HuH-7 (cell line): ENCODE results near the gene IAPP.
"Not testable (repeated sequence)": the region's sequence is repeated elsewhere in the genome, so short reads cannot be mapped to it uniquely, and the experiment has no call there.

ENCODE experiments used
- DNase-seq: peaks from one replicate; pipeline ENCODE4 v3.0.0; 2011; ENCODE audit warnings: low spot score

The IAPP gene

DNA sequence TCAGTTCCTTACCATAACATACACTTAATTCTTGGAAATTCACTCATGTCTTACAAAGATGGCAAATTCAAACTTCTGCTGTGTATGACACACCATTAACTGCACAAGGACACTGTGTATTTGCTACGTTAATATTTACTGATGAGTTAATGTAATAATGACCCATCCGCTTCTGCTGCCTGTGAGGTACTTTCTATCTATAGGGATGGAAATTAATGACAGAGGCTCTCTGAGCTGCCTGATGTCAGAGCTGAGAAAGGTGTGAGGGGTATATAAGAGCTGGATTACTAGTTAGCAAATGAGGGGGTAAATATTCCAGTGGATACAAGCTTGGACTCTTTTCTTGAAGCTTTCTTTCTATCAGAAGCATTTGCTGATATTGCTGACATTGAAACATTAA lies at the start of gene IAPP:
Gene IAPP, plus strand, starts transcription at position 301 of the 400 bp plus-strand sequence. CDS start 450 bp downstream, outside the sequence.
- DNase-seq: no peak

DNA sequence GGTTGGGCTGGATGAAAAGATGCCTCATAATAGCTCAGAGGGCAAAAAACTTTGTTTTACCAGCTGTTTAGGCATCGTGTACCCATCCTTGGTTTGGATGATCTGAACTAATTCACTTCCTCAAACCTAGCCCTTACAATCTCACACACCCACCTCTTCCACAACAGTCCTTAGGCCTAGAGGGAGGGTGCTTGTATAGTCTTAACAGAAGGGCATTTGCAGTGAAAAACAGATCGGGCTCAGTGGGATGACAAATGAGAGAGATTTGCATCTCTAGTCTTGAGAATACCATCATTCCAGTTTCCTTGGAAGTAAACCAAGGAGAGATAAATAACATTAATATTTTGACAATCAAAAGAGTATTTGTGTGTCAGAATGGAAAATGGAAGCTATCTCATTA lies 49.0 kb upstream of the IAPP start:
- no peak for DNase-seq

DNA sequence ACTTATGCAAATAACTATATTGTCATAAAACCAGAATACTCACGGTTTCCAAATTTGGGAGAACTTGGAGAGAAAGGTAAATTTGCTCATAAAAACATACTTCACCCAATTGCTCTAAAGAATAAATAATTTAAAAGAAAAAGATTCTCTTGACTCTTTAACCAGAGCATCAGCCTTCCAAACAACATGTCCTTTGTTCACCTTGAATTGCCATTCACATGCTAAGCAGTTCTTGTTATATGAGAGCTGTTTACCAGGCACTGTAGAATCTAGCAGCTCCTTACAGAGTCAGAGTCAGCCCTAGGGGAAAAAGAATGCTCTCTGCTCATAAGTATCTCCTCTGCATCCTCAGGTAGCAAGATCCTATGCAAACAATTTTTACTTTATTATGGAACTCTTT lies 48.2 kb upstream of the IAPP start:
- no peak for DNase-seq

DNA sequence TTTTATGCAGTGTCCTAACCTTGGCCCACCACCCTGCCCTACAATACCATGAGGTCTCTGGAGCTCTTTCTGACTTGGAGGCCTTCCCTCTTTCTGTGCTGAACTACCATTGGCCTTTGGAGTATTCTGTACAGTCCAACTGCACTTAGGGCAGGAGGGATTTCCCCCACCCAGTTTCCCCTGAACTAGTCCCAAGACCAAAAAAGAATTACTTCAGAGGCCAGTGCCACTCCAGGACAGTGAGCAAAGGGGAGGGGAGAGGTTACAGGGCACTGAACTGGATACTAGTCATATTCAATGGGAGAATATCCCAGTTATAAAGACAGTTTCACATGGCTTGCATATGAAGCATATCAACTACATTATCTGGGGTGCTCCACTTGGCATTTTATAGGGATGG lies 44.1 kb upstream of the IAPP start:
- DNase-seq: no peak

DNA sequence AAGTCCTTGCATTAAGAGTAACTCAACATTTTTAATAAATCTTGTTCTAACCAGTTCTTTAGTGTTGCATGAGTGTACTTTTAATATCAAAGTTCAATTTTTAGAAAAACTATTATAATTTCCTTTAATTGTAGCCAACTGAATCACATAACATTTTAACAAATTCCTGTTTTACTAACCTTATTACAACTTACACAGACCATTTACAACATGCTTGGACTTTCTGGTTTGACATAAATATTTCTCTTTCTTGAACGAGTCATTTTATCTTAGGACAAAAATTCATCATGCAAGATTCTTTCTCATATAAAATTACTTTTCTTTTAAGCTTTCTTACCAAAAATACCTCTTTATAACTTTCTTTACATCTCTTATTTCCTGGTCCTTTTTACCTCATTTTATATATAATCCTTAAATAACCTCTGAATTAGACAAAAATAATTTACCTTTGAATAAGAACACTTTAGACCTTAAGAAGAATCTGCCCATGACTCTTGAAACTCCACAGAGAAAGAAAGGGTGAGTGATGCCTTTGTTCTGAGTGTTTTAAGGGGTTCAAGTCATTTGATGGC lies 41.9 kb upstream of the IAPP start:
- no peak for DNase-seq

DNA sequence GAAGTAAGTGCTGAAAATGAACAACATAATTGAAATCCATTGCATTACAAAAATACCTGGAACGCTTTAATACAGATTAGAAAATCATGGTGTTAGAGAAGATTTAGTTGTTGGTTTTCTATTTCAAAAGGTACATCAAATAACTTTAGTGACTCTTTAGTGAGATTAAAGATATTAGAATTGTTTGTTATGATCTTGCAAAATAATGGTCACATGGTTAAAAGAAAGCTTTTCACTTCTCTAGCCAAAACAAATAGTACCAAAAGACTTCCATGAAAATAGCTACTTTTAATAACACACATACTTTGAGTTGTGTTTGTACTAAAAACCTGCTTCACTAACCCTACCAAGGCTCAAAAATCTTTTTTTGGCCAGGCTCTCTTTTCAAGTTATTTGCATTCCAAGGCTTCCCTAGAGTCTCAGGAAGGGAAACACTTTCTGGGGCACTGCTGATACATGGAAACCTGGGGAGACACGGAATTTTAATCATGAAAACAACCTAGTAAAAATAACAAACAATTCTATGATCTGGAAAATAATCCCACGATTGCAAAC lies 37.9 kb upstream of the IAPP start, which contains the start of gene SLCO1A2:
Gene SLCO1A2, minus strand, starts transcription at position 147 of the 555 bp plus-strand sequence. CDS start 270 bp downstream, outside the sequence.
- DNase-seq: no peak

DNA sequence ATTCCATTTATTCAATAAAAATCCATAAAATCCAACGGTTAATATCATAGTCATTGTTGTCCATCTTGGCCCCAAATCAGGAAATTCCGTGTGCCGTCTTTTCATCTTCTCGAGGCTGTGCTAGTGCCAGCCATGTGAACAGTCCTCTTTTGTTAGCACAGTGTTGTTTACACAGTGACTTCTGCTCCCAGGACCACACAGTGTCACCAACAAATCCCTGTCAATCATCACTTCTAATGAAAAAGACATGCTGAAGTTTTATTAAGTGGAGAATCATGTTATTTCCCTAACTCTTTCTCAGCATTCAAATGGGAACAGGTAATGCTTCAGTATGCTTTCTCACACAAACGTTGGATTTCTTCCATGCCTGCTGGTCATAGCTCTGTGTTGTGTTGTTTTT lies 36.0 kb upstream of the IAPP start:
- DNase-seq: no peak

DNA sequence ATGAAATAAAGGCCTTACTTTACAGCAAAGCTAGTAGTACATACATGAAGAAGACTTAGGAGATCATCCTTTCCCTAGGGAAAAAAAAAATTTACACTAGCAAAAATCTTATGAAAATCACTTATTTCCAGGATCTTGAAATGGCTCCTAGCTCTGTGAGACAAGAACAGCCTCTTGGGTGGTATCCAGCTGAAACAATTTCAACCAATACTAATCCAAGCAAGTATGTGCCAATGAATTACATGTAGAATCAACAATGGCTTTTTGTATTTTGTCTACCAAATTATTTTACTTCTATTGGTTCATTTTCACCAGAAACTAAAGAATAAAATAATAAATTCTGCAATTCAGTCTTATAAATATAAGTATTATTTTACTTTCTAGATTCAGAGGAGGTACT lies 35.2 kb upstream of the IAPP start:
- DNase-seq: no peak

DNA sequence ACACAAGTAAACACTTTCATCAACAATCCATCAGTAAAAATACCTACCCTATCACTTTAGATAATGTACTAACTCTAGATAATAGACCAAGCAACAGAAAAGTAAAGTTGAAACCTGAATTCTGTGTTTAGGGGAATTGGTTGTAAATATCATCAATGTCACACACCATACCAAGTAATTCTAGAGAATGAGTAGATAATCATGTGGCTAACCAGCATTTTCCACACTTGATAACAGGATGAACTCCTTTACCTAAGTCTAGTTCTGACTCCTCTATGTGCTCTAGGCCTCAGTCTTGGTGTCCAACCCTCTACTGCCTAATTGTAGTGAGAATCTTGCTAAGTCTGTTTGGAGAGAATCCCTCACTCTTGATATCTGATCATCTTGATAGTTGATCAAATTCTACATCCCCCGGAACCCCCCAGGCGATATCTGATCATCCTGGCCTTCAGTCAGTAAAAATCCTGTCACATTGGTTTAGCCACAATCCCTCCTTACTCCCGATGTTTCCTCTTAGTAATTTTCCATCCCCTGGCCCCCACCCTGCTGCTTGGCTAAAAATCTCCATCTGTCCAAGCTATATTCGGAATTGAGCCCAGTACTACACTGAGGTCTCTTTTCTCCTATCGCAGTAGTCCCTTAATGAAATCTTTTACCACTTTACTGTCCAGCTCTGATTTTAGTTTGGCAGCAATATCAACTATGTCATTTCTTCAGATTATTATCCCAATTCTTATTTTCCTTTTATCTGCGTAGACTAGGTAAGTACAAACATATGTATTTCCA lies 34.5 kb upstream of the IAPP start:
- no peak for DNase-seq

DNA sequence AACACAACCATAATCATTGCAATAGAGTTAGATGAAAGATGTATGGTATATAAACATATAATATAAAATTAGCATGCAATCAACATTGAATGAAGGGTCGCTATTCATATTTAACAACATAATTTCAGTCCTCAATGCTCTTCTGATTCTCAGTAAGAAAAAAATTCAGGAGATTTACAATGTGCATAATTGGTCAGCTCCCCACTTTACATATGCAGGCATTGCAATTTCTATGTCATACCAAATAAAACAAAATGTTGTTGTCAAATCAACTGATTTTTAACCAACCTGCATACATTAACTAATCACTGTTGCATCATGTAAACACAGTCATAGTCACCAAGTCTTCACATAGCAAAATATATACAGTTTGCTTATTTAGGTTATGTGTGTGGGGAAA lies 32.8 kb upstream of the IAPP start:
- no peak for DNase-seq

DNA sequence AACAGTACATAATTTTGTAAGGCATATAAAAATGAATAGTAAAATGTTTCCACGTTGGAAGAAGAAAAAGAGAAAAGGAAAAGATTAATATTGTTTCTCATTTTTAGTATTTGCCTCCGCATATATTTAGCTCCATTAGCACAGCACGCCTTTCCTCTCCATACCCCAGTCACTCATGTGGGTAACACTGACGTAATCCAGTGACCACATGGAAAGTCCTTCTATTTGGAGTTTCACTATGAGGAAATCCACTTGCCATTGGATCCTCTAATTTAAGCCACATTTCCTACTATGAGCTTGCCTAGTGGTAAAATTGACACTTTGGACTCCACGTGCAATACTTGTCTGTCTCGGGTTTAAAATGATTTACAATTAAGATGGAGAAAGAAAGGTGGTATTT lies 32.3 kb upstream of the IAPP start:
- DNase-seq: no peak

DNA sequence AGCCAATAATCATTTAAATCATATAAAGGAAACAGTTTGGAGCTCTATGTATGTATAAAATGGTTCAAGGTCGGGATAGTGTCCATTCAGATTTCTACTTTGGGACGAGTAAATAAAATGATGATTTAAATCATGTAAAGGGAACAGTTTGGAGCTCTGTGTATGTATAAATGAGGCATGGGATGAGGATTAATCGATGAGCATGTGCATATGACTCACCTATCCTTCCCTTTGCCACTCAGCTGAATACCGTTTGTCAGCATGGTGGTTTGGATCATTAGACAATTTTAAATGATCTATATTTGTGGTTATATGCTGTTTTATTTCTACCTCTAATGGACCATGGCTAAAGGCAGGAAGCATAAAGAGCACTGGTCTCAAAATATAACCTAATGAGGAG lies 30.9 kb upstream of the IAPP start:
- DNase-seq: no peak

DNA sequence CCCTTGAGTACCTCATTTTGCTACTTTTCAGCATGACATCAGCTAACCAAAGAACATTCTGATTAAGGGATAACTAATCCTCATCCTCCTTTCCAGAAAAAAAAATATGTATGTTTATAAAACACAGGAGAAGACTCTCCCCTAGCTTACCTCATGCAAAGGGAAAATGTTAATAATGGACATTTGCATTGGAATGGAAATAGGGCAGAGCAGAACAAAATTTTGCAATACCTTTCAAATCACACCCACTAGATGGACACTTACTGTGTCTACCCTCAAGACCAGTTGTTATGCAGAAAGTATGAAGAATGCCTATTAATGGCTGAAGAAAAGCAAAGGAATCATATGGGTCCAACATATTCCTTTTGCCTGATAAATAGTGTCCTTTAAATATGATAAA lies 29.1 kb upstream of the IAPP start:
- no peak for DNase-seq

DNA sequence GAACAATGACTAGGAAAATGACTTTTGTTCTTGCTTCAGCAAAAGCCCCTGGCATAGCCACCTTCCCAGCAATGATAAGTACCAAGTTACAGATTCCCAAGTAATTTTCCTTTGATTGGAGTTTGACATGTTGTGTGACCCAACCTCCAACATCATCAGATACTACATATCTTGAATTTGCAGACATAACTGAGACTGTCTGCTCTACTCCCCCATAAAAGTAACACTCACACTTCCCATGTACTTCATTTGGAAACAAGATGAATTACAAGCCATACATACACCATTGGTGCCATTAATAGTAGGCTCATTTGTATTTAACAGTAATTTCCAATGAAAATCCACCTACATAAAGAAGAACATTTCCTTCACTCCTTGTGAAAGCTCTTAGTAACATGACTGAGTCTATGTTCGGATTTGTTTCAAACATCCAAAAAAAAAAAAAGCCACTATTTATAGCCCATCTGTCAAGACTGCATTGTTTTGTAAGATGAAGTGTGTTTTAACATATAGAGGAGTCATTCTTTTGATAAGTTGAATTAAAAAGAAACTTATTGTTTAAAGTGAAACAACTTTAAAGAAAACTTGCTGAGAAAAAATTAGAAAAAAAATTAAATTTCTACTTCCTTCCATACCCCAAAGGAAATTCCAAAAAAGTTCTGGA lies 26.0 kb upstream of the IAPP start:
- DNase-seq: no peak

DNA sequence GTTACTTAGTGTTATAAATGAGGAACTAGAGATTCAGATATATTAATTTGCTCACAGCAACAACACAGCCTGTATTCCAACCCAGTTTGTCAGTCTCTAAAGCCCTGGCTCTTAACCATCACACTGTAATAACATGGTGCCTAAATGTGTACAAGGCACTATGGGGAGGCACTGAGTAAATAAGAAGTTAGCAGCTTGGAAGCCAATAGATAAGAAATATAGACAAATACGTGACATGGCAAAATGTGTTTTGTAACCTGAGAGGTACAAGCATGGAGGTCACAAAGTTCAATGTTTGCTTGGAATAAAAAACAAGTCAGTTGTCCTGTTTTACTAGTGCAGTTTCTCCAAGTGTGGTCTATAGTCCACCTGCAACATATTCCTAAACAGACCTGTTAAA lies 21.7 kb upstream of the IAPP start:
- peak; percentile 68 for DNase-seq

DNA sequence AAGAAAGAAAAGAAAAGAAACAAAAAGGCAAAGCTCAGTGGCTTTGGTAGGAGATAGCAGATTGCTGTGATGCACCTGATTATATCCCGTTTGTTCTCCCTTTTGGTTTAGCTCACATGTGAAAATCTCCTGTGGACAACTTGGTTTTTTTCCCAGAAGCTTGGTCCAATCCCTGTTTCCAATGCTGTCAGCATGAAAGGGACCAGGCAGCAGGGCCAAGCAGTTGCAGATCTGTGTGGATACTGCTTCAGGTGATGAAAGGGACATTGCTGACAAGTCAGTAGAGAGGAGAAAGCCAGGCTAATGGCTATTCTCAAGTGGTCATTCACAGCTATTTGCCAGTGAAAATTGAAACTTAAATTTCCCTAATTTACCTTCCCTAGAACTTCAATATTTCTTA lies 19.2 kb upstream of the IAPP start:
- DNase-seq: no peak

DNA sequence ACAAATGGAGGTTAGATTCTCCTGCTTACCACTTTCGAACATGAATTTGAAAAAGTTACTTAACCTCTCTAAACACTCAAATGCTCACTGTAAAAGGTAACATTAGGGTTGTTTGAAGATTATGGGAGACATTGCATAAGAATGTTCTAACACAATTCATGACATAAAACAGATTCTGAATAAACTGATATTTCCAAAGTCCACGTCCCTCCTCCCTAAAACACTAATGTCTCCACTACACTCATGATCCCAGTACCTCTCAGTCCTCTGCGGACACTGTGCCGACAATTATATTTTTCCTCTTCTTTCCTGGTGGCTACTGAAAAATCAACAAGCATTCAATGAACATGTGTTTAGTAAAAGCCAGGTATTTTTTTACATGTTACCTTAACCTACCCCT lies 18.8 kb upstream of the IAPP start:
- DNase-seq: no peak

DNA sequence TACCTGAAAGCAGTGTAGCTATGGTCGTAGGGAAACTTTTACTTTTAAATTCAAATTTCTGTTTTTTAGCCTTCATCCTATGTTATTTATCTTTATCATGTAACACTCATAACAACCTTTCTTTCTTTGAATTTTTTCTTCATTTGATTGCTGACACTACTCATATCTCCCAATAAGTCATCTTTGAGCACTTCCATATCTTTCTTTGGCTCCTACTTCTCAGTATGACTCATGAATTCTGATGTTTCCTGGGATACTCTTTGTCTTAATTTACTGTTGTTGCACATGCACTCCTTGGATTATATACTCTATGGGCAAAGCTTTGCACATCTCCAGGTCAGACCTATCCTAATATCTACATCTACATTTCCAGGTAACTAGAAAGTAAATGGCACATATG lies 18.1 kb upstream of the IAPP start:
- no peak for DNase-seq

DNA sequence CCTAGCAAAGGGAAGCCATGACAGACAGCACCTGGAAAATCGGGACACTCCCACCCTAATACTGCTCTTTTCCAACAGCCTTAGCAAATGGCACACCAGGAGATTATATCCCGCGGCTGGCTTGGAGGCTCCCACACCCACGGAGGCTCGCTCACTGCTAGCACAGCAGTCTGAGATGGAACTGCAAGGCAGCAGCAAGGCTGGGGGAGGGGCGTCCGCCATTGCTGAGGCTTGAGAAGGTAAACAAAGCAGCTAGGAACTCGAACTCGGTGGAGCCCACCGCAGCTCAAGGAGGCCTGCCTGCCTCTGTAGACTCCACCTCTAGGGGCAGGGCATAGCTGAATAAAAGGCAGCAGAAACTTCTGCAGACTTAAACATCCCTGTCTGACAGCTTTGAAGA lies 12.1 kb upstream of the IAPP start:
- not testable (repeated sequence) for DNase-seq

DNA sequence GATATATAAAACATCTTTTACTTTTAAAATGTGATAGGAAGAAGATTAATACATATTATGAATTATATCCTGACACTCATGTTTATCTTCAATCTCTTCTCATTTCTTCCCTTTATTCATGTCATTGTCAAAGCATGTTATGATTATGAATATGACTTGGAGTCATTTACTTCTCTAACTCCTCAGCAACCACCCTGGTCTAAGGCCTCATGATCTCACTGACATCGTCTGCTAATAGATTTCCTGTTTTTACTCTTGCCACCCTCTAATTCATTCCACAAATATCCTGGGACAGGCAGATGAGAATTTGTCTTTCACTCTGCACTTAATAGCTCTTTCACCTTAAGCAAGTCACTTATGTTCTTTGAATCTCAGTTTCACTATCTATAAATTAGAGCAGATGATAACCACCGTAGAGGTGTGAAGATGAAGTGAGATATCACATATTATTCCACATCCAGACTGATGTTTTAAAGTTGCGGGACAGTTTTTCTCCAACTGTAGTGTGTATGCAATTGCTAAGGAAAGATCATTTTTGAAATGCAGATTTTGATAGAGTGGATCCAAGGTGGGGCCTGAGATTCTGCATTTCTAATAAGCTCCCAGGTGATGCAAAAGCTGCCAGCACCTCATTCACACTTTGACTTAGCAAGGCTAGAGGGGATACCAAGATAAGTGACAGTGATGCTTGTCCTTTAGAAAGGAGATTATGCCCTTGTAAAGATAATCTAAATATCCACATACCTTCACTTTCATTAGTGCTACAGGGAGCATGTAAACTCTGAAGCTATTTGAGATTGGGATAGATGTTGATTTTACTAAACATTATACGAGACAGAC lies 3.3 kb upstream of the IAPP start:
- no peak for DNase-seq

DNA sequence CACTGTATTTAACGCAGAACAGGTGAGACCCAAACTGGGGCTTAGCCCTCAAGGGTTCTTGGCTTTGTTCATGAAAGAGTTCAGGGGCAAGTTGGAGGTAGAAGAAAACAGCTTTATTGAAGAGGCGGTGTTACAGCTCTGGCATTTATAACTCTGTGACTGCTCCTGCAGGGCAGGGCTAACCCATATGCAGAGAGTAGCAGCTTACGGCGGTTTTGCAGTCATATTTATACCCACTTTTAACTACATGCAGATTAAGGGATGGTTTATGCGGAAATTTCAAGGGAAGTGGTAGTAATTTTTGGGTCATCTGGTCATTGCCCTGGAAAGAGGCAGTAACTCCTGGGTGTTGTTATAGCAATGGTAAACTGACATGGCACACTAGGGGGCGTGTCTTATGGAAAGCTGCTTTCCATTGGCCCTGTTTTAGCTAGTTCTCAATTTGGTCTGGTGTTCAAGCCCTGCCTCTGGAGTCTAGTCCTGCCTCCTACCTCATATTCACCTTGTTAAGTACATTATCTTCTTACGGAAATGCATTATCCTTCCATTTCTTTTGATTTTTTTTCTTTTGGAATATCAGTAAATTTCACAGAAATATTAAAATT lies 1.8 kb upstream of the IAPP start:
- no peak for DNase-seq

DNA sequence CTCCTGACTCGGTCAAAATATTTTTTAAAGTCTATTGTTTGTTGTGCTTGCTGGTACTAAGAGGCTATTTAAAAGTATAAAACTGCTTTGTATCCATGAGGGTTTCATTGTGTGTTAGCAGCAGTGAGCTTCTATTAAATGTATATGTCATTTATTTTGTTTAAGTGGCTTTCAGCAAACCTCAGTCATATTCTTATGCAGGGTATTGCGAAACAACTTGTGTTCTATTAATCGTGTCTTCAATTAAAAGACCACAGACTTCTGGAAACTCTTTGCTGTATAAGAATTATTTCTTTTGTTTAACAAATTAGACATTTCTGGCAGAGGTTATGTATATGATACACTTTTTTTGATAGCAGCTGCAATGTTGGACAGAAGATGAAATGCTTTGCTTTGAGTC lies 6.5 kb downstream of the IAPP start:
- DNase-seq: no peak
